Pancreas (tissue), 10 donors: ENCODE data around the gene MC1R. TPM values are rescaled to one million over a fixed set of nuclear protein-coding genes. Genes with fewer than 3 reads are reported as not detected.

Experiments
- ATAC-seq, 4 donors: fragments of 200-7000 bp; cut with Tn5 transposase; one replicate each; pipeline versions ENCODE4 v1.8.0 to v1.9.1; 2020; ENCODE audit warnings: mild to moderate bottlenecking in 4 of 4, moderate library complexity in 4 of 4
- DNase-seq, 6 donors: peaks; one replicate each; pipeline ENCODE4 v3.0.0-alpha.2; 2020
- FAIRE-seq: peaks from 2 replicates; lab custom pipeline; 2012; peaks lifted over from hg19 to GRCh38; lab: Jason Lieb, UNC
- H3K27ac ChIP-seq, 4 donors: fragments of 200-600 bp; sonication (generic); 1 replicate in 3 of 4; 2 replicates in 1 of 4; pipeline versions ENCODE4 v1.5.0 to v1.8.0; 2020
- H3K27me3 ChIP-seq, 4 donors: fragments of 200-600 bp; one replicate each; pipeline ENCODE4 v1.8.0; 2021
- H3K36me3 ChIP-seq, 3 donors: fragments of 200-600 bp; sonication (generic) in 1 of 3; one replicate each; pipeline versions ENCODE4 v1.5.0 to v1.8.0; 2020 to 2021
- H3K4me1 ChIP-seq, 3 donors: fragments of 200-600 bp; one replicate each; pipeline ENCODE4 v1.8.0; 2021
- H3K4me3 ChIP-seq, 4 donors: fragments of 200-600 bp; sonication (generic) in 2 of 4; one replicate each; pipeline versions ENCODE4 v1.5.0 to v1.8.0; 2020 to 2021
- H3K9me3 ChIP-seq, 4 donors: fragments of 200-600 bp; one replicate each; pipeline ENCODE4 v1.8.0; 2021
- WGBS, 2 donors: extraction: QIAGEN DNeasy Blood & Tissue Kit; methylation state at CpG; one replicate each; pipeline ENCODE4 v1.1.7; 2013; 5-methylcytosine and 5-hydroxymethylcytosine counted together
- intact Hi-C, 3 donors: fragments of 100-400 bp; cut with DNase I; formaldehyde crosslinking; loops; one replicate each; pipeline versions ENCODE4 v1.11.1 to v1.14.2; 2022
- polyA plus RNA-seq, 2 donors: library from polyadenylated mRNA; stranded (reverse); fragments of 200-250 nt; gene quantifications; one replicate each; pipeline ENCODE4 v1.2.3, GENCODE V29; 2013
- total RNA-seq, 6 donors: library from RNA; stranded (reverse); fragmentation: NEBNext Ultra II Directional in 4 of 6; extraction: Animal tissue kit (Norgen Biotek cat#: 25700) in 4 of 6; gene quantifications; one replicate each; pipeline versions ENCODE4 v1.2.1 to v1.2.4, GENCODE V29; 2021 to 2023
- TF ChIP-seq, protein P1 (sequence below), 4 donors: fragments of 200-600 bp; sonication (generic) in 3 of 4; IDR thresholded peaks; one replicate each; pipeline versions ENCODE4 v1.5.0 to v1.8.0; 2021; ENCODE audit warnings: antibody characterized with exemption in 4 of 4
- donor health status: healthy with polysubstance abuse.
- donor health status: DM: no; HTN: no; CAD: no; lungs with moderate emphysema.
- donor health status: DM: no; HTN: no; CAD: no.
- donor health status: control.
- donor health status: control.
- donor health status: Bipolar disorder and iron deficiency.
- donor health status: DM: yes; HTN: yes; CAD: no.
- donor health status: DM: no; HTN: no; CAD: no.
- donor health status: DM: no; HTN: no; CAD: no.
- donor health status: DM: yes; HTN: yes; CAD: no.

MC1R gene
- total and polyA plus RNA-seq, 8 donors: 1.1 to 14.3 (median 2.0) TPM

DNA sequence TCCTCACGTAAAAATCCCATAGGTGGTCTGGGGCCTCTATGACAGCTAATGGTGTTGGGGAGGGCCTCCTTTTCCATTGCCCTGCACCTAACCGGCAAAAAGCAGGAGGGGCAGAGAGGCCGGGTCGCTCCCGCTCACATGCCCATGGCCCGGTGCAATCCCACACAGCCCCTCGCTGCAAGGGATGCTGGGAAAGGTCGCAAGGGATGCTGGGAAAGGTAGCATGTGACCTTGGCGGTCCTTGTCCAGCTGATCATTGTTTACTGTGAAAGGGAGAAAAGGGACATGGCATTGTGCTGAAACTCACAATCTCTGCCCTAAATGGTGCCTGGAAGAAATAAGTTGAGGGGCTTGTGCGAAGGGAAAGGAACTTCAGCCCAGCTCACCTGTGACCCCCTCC lies 39.9 kb downstream of the MC1R start:
- ATAC-seq (no peak), FAIRE-seq (no peak), DNase-seq (peak in 1 of 6 donors; percentile 31)
- 97 to 99% methylated on average over 10 of the region's 10 CpGs for WGBS, 2 donors
- Histone ChIP-seq H3K9me3 (no peaks in the 10 kb centered on the region), H3K4me3 (no peak overlapping the region), H3K4me1 (no peaks in the 10 kb centered on the region), H3K27ac (no peak overlapping the region), H3K27me3 (no peaks in the 10 kb centered on the region), H3K36me3 (peaks cover 0 to 9% (median 0%) of the 10 kb centered on the region in 3 donors)
- intact Hi-C loops: no loop called here
- TF ChIP-seq, protein P1, sequence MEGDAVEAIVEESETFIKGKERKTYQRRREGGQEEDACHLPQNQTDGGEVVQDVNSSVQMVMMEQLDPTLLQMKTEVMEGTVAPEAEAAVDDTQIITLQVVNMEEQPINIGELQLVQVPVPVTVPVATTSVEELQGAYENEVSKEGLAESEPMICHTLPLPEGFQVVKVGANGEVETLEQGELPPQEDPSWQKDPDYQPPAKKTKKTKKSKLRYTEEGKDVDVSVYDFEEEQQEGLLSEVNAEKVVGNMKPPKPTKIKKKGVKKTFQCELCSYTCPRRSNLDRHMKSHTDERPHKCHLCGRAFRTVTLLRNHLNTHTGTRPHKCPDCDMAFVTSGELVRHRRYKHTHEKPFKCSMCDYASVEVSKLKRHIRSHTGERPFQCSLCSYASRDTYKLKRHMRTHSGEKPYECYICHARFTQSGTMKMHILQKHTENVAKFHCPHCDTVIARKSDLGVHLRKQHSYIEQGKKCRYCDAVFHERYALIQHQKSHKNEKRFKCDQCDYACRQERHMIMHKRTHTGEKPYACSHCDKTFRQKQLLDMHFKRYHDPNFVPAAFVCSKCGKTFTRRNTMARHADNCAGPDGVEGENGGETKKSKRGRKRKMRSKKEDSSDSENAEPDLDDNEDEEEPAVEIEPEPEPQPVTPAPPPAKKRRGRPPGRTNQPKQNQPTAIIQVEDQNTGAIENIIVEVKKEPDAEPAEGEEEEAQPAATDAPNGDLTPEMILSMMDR (IDR thresholded peaks at IDR 0.05): no peak

DNA sequence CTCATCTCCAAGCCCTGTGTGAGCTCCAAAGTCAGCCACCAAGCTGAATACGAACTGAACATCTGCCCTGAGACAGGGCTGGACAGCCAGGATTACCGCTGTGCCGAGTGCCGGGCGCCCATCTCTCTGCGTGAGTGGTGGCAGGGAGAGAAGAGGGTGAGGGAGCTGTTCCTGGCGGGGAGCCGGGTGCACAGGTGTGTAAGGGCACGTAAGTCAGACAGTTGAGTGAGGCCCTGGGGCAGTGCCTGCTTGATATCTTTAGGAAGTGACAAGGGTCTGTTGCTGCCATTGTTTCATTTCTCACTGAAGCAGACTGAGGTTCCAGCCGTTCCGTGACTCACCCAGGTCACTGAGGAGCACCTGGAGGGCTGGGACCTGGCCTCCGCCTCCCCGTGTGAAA lies 42.3 kb downstream of the MC1R start:
- FAIRE-seq: no peak

GRCh38 chr16:89961920-89962319 lies 43.3 kb downstream of the MC1R start:
- 93 to 95% methylated on average over 23 of the region's 23 CpGs for WGBS, 2 donors
- no peak for ATAC-seq
- H3K4me1 ChIP-seq: no peaks in the 10 kb centered on the region
- no peak overlapping the region for H3K27ac ChIP-seq
- H3K27me3 ChIP-seq: no peaks in the 10 kb centered on the region
- H3K36me3 ChIP-seq: peaks cover 0 to 9% (median 0%) of the 10 kb centered on the region in 3 donors
- TF ChIP-seq, protein P1 (IDR thresholded peaks at IDR 0.05): no peak
- DNase-seq: no peak
- intact Hi-C loops: no loop called here
- no peaks in the 10 kb centered on the region for H3K9me3 ChIP-seq
- FAIRE-seq: no peak
- H3K4me3 ChIP-seq: no peak overlapping the region

More for the DNA sequence above, 42.3 kb downstream of the MC1R start:
- H3K36me3 ChIP-seq: peaks cover 0 to 9% (median 0%) of the 10 kb centered on the region in 3 donors
- WGBS, 2 donors: 74 to 83% methylated on average over 13 of the region's 13 CpGs
- DNase-seq (peak in 1 of 6 donors; percentile 48), ATAC-seq (no peak)
- TF ChIP-seq, protein P1 (IDR thresholded peaks at IDR 0.05): no peak
- H3K27ac ChIP-seq: no peak overlapping the region
- no peaks in the 10 kb centered on the region for H3K9me3 ChIP-seq
- no peaks in the 10 kb centered on the region for H3K27me3 ChIP-seq
- no peaks in the 10 kb centered on the region for H3K4me1 ChIP-seq
- H3K4me3 ChIP-seq: no peak overlapping the region
- intact Hi-C loops: no loop called here

GRCh38 chr16:89962754-89963498 lies 44.3 kb downstream of the MC1R start:
- DNase-seq (no peak), FAIRE-seq (no peak), ATAC-seq (no peak)
- no peak overlapping the region for H3K27ac ChIP-seq
- peaks cover 0 to 3% (median 0%) of the 10 kb centered on the region in 3 donors for H3K36me3 ChIP-seq
- TF ChIP-seq, protein P1 (IDR thresholded peaks at IDR 0.05): no peak
- H3K9me3 ChIP-seq: no peaks in the 10 kb centered on the region
- no peak overlapping the region for H3K4me3 ChIP-seq
- intact Hi-C loops: no loop called here
- no peaks in the 10 kb centered on the region for H3K27me3 ChIP-seq
- no peaks in the 10 kb centered on the region for H3K4me1 ChIP-seq
- WGBS, 2 donors: 87 to 90% methylated on average over 26 of the region's 26 CpGs

- TF ChIP-seq, protein P1 (IDR thresholded peaks at IDR 0.05): no peak
- Histone ChIP-seq H3K4me1 (no peaks in the 10 kb centered on the region), H3K4me3 (no peak overlapping the region), H3K27me3 (no peaks in the 10 kb centered on the region), H3K9me3 (no peaks in the 10 kb centered on the region), H3K27ac (no peak overlapping the region), H3K36me3 (no peaks in the 10 kb centered on the region)
- 90% methylated on average over 25 of the region's 25 CpGs for WGBS, 2 donors
- intact Hi-C loops: no loop called here
- no peak for FAIRE-seq
- no peak for DNase-seq
- ATAC-seq: no peak
These were observed 45.5 kb downstream of the MC1R start for GRCh38 chr16:89964201-89964600.
